SK-N-MC (cell line): ENCODE measurements around the gene DRD2.

Experiments used
- EZH2 ChIP-seq: fragments of 200-600 bp; sonication (generic); IDR thresholded peaks from one replicate; pipeline ENCODE4 v1.6.1; 2017; ENCODE audit warnings: antibody characterized with exemption
- FOXP2 ChIP-seq: optimal IDR thresholded peaks from 2 replicates; pipeline ENCODE3; 2011; ENCODE audit warnings: mild to moderate bottlenecking, moderate library complexity; ENCODE audit not compliant: insufficient read depth; ENCODE audit errors: extremely low read length, control extremely low read depth
- POLR2AphosphoS5 ChIP-seq: IDR thresholded peaks from 2 replicates; pipeline ENCODE4 v1.6.1; 2012; ENCODE audit warnings: mild to moderate bottlenecking, low read depth, low read length, borderline replicate concordance

DNA sequence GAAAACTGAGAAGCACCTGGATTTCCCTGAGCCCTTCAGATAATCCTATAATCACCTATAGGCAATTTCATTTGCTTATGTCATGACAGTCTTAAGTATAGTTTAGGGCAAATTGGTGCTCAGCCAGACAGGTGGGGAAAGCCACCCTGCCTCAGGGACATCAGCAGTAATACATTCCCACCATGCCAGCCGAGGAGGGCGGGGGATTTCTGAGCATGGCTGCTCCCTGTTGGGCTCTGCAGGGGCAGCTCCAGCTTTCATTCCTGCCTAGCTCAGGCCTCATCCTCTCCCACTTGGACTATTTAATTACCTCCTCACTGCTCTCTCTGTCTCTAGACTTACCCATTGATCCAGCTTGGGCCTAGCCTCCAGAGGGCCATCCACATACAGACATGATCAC lies 9.0 kb upstream of the DRD2 start:
- TF ChIP-seq EZH2 (no peak), POLR2AphosphoS5 (no peak), FOXP2 (no peak)
